Right lobe of liver (tissue), 6 donors: ENCODE results near the gene VPS8. TPM values are rescaled to one million over a fixed set of nuclear protein-coding genes. Genes with fewer than 3 reads are reported as not detected.

ENCODE experiments used
- ATAC-seq, 4 donors: fragments of 200-7000 bp; cut with Tn5 transposase; one replicate each; pipeline ENCODE4 v1.9.1; 2020; ENCODE audit warnings: mild to moderate bottlenecking in 4 of 4, moderate library complexity in 4 of 4
- DNase-seq, 3 donors: peaks; one replicate each; pipeline ENCODE4 v3.0.0-alpha.2; 2020
- H3K27ac ChIP-seq, 3 donors: fragments of 200-600 bp; one replicate each; pipeline ENCODE4 v1.8.0; 2022
- H3K27me3 ChIP-seq, 2 donors: fragments of 200-600 bp; one replicate each; pipeline ENCODE4 v1.8.0; 2022
- H3K36me3 ChIP-seq, 4 donors: fragments of 200-600 bp; sonication (generic) in 1 of 4; one replicate each; pipeline versions ENCODE4 v1.5.1 to v1.8.0; 2017 to 2022; ENCODE audit warnings: control low read depth in 1 of 4
- H3K4me1 ChIP-seq, 4 donors: fragments of 200-600 bp; sonication (generic) in 1 of 4; one replicate each; pipeline versions ENCODE4 v1.5.1 to v1.8.0; 2017 to 2022; ENCODE audit warnings: control low read depth in 1 of 4
- H3K4me3 ChIP-seq, 3 donors: fragments of 200-600 bp; one replicate each; pipeline ENCODE4 v1.8.0; 2022
- H3K9me3 ChIP-seq, 4 donors: fragments of 200-600 bp; sonication (generic) in 1 of 4; one replicate each; pipeline versions ENCODE4 v1.5.1 to v1.8.0; 2017 to 2022; ENCODE audit warnings: control low read depth in 1 of 4
- POLR2A ChIP-seq: fragments of 450-650 bp; IDR thresholded peaks from one replicate; pipeline ENCODE4 v1.6.1; 2017; ENCODE audit warnings: antibody characterized with exemption, mild to moderate bottlenecking
- WGBS: methylation state at CpG from one replicate; pipeline ENCODE4 v1.1.6; 2018; ENCODE audit warnings: low coverage, low lambda C conversion rate; ENCODE audit not compliant: insufficient coverage; ENCODE audit errors: missing lambda C conversion rate; 5-methylcytosine and 5-hydroxymethylcytosine counted together
- intact Hi-C, 2 donors: fragments of 100-400 bp; cut with DNase I; formaldehyde crosslinking; loops; one replicate each; pipeline versions ENCODE4 v1.11.2 to v1.14.1; 2022
- long read RNA-seq: library from polyadenylated mRNA; unstranded; transcript quantifications from one replicate; pipeline ENCODE4 v2.0.0, GENCODE V29; 2019
- total RNA-seq, 6 experiments: library from RNA; depleted of rRNA in 2 of 6; stranded (reverse); fragments of >200 nt in 2 of 6; fragmentation: NEBNext Ultra II Directional in 3 of 6; extraction: Animal tissue kit (Norgen Biotek cat#: 25700) in 3 of 6; gene quantifications; one replicate each; pipeline versions ENCODE4 v1.1.0 to v1.2.4, GENCODE V29; 2016 to 2023
- TF ChIP-seq, protein P1 (sequence below), 4 donors: fragments of 200-600 bp in 3 of 4; fragments of 450-650 bp in 1 of 4; IDR thresholded peaks; one replicate each; pipeline versions ENCODE4 v1.5.1 to v1.8.0; 2016 to 2022; ENCODE audit warnings: antibody characterized with exemption in 4 of 4, mild to moderate bottlenecking in 2 of 4
- donor health status: DM: no; HTN: yes; CAD: no.
- donor health status: DM: no; HTN: no; CAD: no.
- donor health status: DM: no; HTN: no; CAD: no.
- donor health status: DM: no; HTN: yes; CAD: no.
- donor health status: DM: no; HTN: yes; CAD: no.

The VPS8 gene, protein sequence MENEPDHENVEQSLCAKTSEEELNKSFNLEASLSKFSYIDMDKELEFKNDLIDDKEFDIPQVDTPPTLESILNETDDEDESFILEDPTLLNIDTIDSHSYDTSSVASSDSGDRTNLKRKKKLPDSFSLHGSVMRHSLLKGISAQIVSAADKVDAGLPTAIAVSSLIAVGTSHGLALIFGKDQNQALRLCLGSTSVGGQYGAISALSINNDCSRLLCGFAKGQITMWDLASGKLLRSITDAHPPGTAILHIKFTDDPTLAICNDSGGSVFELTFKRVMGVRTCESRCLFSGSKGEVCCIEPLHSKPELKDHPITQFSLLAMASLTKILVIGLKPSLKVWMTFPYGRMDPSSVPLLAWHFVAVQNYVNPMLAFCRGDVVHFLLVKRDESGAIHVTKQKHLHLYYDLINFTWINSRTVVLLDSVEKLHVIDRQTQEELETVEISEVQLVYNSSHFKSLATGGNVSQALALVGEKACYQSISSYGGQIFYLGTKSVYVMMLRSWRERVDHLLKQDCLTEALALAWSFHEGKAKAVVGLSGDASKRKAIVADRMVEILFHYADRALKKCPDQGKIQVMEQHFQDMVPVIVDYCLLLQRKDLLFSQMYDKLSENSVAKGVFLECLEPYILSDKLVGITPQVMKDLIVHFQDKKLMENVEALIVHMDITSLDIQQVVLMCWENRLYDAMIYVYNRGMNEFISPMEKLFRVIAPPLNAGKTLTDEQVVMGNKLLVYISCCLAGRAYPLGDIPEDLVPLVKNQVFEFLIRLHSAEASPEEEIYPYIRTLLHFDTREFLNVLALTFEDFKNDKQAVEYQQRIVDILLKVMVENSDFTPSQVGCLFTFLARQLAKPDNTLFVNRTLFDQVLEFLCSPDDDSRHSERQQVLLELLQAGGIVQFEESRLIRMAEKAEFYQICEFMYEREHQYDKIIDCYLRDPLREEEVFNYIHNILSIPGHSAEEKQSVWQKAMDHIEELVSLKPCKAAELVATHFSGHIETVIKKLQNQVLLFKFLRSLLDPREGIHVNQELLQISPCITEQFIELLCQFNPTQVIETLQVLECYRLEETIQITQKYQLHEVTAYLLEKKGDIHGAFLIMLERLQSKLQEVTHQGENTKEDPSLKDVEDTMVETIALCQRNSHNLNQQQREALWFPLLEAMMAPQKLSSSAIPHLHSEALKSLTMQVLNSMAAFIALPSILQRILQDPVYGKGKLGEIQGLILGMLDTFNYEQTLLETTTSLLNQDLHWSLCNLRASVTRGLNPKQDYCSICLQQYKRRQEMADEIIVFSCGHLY (N-terminal part only)
- 10 to 100 TPM; 20.4 to 24.5 (median 21.3) TPM for total RNA-seq
- long read RNA-seq, partial matches to known transcripts = 1 of 1 reads
- long read RNA-seq, other reads (novel, unspliced or antisense) = 0 of 1 reads

DNA sequence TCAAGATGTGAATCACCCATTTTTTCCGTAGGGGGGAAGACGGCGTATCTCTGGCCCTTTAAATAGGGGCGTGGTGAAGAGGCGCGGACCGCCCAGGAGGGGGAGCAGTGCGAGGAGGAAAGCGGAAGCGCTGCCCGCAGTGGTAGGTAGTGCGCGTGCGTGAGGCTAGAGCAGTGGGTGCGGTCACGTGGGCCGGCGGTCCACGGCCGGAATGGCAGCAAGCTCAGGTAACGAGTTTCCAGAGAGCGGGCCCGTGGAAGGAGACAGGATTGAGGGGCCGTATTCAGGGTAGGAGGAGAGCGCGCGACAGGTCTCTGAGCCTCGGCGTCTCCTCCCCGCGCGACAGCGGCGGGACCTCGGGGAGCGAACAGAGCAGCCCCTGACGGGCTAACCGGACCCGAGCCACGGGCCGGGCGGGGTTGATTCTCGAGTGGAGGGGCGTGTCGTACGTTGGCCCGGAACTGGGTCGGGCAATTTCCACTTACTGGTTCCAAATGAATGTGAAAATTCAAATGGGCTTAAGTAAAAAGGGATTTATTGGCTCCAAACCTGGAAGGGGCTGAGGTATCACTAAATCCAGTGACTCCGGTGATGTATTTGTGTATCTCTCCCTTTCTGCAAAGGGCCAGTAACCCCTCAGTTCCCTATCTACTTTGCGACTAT is at the start of gene VPS8:
Gene VPS8 (plus strand): TSS at position 168 of the 663 bp plus-strand sequence. CDS start 12,467 bp downstream, outside the sequence.
- TF ChIP-seq, protein P1, sequence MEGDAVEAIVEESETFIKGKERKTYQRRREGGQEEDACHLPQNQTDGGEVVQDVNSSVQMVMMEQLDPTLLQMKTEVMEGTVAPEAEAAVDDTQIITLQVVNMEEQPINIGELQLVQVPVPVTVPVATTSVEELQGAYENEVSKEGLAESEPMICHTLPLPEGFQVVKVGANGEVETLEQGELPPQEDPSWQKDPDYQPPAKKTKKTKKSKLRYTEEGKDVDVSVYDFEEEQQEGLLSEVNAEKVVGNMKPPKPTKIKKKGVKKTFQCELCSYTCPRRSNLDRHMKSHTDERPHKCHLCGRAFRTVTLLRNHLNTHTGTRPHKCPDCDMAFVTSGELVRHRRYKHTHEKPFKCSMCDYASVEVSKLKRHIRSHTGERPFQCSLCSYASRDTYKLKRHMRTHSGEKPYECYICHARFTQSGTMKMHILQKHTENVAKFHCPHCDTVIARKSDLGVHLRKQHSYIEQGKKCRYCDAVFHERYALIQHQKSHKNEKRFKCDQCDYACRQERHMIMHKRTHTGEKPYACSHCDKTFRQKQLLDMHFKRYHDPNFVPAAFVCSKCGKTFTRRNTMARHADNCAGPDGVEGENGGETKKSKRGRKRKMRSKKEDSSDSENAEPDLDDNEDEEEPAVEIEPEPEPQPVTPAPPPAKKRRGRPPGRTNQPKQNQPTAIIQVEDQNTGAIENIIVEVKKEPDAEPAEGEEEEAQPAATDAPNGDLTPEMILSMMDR (IDR thresholded peaks at IDR 0.05) = peak; percentile 63 to 65 (median 64)
- TF ChIP-seq POLR2A = peak; percentile 73
- H3K27ac ChIP-seq = peak within 1 kb of the TSS; percentile 60 to 76 (median 66)
- WGBS = 0% methylated on average over 27 of the region's 50 CpGs
- ATAC-seq = peak; percentile 99
- peaks cover 0 to 10% (median 0%) of the 10 kb centered on the region in 4 donors for H3K4me1 ChIP-seq
- peak; percentile 97 to 98 (median 97) for DNase-seq
- intact Hi-C loops = no loop called here
- H3K27me3 ChIP-seq = no peaks in the 10 kb centered on the region
- H3K4me3 ChIP-seq = peak within 1 kb of the TSS; percentile 78 to 94 (median 89)
- H3K36me3 ChIP-seq = peaks cover 0 to 5% (median 0%) of the 10 kb centered on the region in 4 donors
- no peaks in the 10 kb centered on the region for H3K9me3 ChIP-seq

DNA sequence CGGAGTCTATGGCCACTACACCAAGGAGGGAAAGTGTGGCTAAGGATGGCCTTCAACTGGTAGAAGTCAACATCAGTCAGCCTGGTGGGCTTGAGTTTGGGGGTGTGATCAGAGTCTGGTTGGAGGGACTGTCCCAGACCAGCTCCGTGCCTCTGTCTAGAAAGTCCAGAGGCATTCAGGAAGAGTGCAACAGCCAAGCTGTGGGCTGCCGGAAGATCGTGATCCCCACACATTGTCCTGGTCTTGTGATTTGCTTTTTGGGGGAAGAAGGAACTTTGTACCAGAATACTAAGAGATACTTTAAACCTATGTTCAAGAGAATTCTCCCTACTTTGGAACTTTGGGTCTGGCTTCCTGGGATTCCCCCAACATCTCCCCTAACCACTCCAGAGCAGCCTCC is 47.8 kb upstream of the VPS8 start:
- intact Hi-C loops = no loop called here
- Histone ChIP-seq H3K27me3 (no peaks in the 10 kb centered on the region), H3K9me3 (no peaks in the 10 kb centered on the region), H3K4me3 (no peak overlapping the region), H3K27ac (no peak overlapping the region), H3K4me1 (no peaks in the 10 kb centered on the region), H3K36me3 (no peaks in the 10 kb centered on the region)
- WGBS = 71% methylated on average over 1 of the region's 4 CpGs
- DNase-seq (no peak), ATAC-seq (no peak)
- no peak for TF ChIP-seq POLR2A
- TF ChIP-seq, protein P1 (IDR thresholded peaks at IDR 0.05) = no peak

DNA sequence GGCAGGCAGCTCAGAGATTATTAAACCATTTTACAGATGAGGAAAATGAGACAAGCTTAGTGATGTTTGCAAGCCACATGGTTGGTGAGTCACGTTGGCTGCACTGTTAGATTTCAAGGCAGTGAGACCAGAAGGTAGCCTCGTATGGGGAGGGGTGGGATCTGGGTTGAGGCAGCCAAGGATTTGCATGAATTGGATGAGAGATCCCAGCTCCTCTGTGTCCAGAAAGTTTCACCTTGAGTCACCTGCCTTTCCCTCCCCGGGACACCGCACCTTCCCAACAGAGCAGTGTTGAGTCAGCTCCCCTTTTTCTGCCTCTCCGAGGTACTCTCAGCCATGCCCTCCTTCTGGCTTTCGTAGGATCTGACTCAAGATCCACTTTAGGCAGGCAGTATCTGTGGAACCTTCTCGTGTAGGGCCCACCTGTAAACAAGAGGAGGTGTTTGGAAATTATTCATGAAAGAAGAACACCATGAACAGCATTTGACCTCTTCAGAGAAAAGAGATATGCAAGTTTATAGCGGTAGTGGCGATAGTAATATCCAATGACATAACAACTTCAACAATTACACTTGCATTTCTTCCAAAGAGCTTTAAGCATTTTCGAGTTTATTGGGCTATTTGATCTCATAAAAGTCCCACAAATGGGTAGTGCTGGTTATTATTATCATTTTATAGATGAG is 46.8 kb upstream of the VPS8 start:
- Histone ChIP-seq H3K9me3 (no peaks in the 10 kb centered on the region), H3K36me3 (no peaks in the 10 kb centered on the region), H3K27me3 (no peaks in the 10 kb centered on the region), H3K27ac (no peak overlapping the region), H3K4me1 (no peaks in the 10 kb centered on the region), H3K4me3 (no peak overlapping the region)
- intact Hi-C loops = no loop called here
- 61% methylated on average over 10 of the region's 10 CpGs for WGBS
- DNase-seq = no peak
- TF ChIP-seq POLR2A = no peak
- TF ChIP-seq, protein P1 (IDR thresholded peaks at IDR 0.05) = no peak
- no peak for ATAC-seq
